Activated naive CD4-positive, alpha-beta T cell treated with Interleukin-2 at 50 U/mL for 16 hours (primary cell): ENCODE measurements around the gene HUS1B.
"Not testable (repeated sequence)": the region's sequence is repeated elsewhere in the genome, so short reads cannot be mapped to it uniquely, and the experiment has no call there.

Experiments used
- DNase-seq: peaks from one replicate; pipeline ENCODE4 v3.0.0-alpha.2; 2020

Gene HUS1B

GRCh38 chr6:656460-657252 is at the start of gene HUS1B:
Gene HUS1B (minus strand): TSS chr6:657100. CDS start chr6:656944, 156 bp downstream.
- no peak for DNase-seq

- no peak for DNase-seq
Measured at GRCh38 chr6:706146-706545, 49.2 kb upstream of the HUS1B start.

GRCh38 chr6:705047-705446 is 48.1 kb upstream of the HUS1B start:
- DNase-seq: no peak

- DNase-seq: no peak
Measured at GRCh38 chr6:704046-704445, 47.1 kb upstream of the HUS1B start.

GRCh38 chr6:703552-703951 is 46.7 kb upstream of the HUS1B start:
- no peak for DNase-seq

- DNase-seq: no peak
Measured at GRCh38 chr6:701700-702479, 45.0 kb upstream of the HUS1B start.

GRCh38 chr6:701215-701614 is 44.3 kb upstream of the HUS1B start:
- DNase-seq: no peak

GRCh38 chr6:700490-700889 is 43.6 kb upstream of the HUS1B start:
- DNase-seq: no peak

GRCh38 chr6:699319-699718 is 42.4 kb upstream of the HUS1B start:
- no peak for DNase-seq

- DNase-seq: not testable (repeated sequence)
Measured at GRCh38 chr6:694431-695126, 37.7 kb upstream of the HUS1B start.

- DNase-seq: no peak
Measured at GRCh38 chr6:693723-694009, 36.8 kb upstream of the HUS1B start.

GRCh38 chr6:692858-693722 is 36.2 kb upstream of the HUS1B start, which contains the start of gene EXOC2:
Gene EXOC2 (minus strand): TSS chr6:693139. CDS start chr6:637818, 55,321 bp downstream.
- peak; percentile 88 for DNase-seq

GRCh38 chr6:692356-692851 is 35.5 kb upstream of the HUS1B start:
- peak; percentile 83 for DNase-seq

GRCh38 chr6:689223-689622 is 32.3 kb upstream of the HUS1B start:
- no peak for DNase-seq

GRCh38 chr6:686497-686896 is 29.6 kb upstream of the HUS1B start:
- DNase-seq: no peak

GRCh38 chr6:684831-685636 is 28.1 kb upstream of the HUS1B start:
- DNase-seq: peak; percentile 35

- DNase-seq: no peak
Measured at GRCh38 chr6:683742-684440, 27.0 kb upstream of the HUS1B start.

GRCh38 chr6:680666-681340 is 23.9 kb upstream of the HUS1B start:
- no peak for DNase-seq

GRCh38 chr6:680251-680650 is 23.4 kb upstream of the HUS1B start:
- no peak for DNase-seq

GRCh38 chr6:679282-679681 is 22.4 kb upstream of the HUS1B start:
- DNase-seq: no peak
